Measurements from ENCODE around the gene BHLHA9.

Gene BHLHA9

DNA sequence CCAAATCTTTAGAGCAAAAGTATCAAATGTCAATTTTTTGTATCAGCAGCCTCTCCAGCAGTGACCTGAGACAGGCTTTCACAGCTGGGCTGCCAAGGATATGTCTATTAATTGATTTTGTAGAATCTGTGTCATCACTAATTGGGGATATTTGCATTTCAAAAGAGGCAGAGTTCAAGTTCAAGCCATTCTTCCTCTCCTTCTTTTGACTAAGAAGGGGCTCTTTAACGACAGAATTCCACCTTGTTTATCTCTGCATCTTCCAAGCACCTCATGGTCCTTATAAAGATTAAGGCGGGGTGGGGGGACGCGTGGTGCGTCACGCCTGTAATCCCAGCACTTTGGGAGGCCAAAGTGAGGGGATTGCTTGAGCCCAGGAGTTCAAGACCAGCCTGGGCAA is 15.2 kb upstream of the BHLHA9 start:
- no peak for DNase-seq (ENCODE audit: low read depth in 2 of 2)

GRCh38 chr17:1256699-1257098 is 13.5 kb upstream of the BHLHA9 start:
- DNase-seq (ENCODE audit: low read depth in 2 of 2): no peak

- no peak for DNase-seq (ENCODE audit: low read depth in 2 of 2)
These were observed 10.0 kb upstream of the BHLHA9 start for GRCh38 chr17:1260086-1260769.

DNA sequence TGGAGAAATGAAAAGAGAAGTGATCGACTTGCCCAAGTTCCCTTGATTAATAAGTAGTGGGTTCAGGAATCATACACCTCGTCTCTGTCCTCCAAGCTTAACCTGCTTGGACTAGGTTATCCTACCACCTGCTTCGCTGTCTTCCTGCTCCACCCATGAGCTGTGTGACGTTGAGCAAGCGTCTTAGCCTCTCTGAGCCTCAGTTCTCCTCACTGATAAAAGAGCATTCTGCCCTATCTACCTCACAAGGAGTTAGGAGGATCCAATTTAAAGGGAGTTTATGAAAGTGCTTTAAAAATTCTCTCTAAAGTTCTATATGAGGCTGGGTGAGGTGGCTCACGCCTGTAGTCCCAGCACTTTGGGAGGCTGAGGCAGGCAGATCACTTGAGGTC is 9.5 kb upstream of the BHLHA9 start:
- DNase-seq (ENCODE audit: low read depth in 2 of 2): no peak

- no peak for DNase-seq (ENCODE audit: low read depth in 2 of 2)
These were observed 6.0 kb upstream of the BHLHA9 start for GRCh38 chr17:1264196-1264595.

GRCh38 chr17:1267471-1267943 is 2.7 kb upstream of the BHLHA9 start:
- DNase-seq (ENCODE audit: low read depth in 2 of 2): no peak

- no peak for DNase-seq (ENCODE audit: low read depth in 2 of 2)
These were observed 783 bp downstream of the BHLHA9 start for GRCh38 chr17:1271030-1271423.

DNA sequence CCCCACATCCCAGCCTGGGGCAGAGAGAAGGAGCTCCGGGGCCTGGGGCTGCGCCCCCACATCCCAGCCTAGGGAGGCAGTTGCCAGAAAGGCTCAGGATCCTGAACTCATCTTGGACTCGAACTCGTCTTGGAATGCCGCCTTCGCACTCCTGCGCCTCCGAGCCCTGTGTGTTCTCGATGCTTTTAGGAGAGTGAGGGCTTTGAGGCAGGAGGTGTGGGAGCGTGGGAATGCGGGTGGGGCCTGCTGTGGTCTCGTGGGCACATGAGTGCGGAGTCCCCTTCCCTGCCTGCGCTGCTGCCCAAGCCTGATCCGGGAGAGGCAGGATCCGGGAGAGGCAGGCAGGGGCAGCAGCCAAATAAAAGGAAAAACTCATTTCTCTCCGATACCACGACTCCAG is 1.2 kb downstream of the BHLHA9 start:
- no peak for DNase-seq (ENCODE audit: low read depth in 2 of 2)

DNA sequence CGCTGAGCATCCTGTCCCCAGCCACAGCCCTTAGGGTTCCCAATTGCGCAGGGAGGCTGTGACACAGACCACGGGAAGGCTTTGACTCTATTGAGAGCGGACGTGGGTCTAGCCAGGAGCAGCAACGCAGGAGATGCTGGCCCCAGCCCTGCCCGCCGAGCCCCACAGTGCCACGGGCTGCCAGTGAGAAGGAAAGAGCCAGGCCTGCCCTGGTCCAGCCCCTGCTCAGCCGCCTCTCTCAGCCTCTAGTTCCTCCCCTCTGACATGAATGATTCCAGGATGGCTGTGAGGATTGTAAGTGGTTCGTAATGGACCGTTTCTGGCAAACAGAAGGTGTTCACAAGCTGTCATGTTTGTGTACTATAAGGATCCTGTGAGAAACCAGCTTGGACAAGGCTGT is 2.5 kb downstream of the BHLHA9 start:
- DNase-seq (ENCODE audit: low read depth in 2 of 2): no peak

GRCh38 chr17:1273492-1274244 is 3.4 kb downstream of the BHLHA9 start:
- no peak for DNase-seq (ENCODE audit: low read depth in 2 of 2)

DNA sequence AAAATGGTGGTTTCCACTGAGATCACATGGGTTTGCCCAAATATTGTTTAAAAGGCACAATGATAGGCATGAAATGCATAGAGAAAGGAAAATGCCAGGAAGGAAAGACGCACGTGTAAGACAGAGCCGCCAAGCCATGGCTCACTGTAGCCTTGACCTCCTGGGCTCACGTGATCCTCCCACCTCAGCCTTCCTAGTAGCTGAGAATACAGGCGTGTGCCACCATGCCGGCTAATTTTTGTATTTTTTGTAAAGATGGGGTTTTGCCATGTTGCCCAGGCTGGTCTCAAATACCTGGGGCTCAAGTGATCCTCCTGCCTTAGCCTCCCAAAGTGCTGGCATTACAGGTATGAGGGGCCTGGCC is 4.0 kb downstream of the BHLHA9 start:
- no peak for DNase-seq (ENCODE audit: low read depth in 2 of 2)

DNA sequence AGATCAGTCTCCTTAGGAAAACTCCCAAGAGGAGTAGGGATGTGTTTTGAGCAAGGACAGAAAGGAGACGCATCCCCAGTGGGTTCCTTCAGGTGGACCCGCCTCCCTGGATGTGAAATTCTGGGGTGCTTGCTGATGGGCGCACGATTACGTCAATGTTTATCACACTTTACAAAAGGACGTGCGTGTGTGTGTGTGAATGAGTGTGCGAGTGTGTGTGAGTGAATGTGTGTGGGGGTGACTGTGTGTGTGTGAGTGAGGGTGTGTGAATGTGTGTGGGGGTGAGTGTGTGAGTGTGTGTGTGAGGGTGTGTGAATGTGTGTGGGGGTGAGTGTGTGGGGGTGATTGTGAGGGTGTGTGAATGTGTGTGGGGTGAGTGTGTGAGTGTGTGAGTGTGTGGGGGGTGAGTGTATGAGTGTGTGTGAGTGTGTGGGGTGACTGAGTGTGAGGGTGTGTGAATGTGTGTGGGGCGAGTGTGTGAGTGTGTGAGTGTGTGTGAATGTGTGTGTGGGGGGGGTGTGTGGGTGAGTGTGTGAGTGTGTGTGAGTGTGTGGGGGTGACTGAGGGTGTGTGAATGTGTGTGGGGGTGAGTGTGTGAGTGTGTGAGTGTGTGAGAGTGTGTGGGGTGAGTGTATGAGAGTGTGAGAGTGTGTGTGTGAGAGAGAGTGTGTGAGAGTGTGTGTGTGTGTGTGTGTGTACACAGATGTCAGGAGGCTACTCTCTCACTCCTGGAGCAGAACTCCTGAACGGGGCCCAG is 5.1 kb downstream of the BHLHA9 start:
- DNase-seq (ENCODE audit: low read depth in 2 of 2): no peak

- DNase-seq (ENCODE audit: low read depth in 2 of 2): no peak
These were observed 5.9 kb downstream of the BHLHA9 start for GRCh38 chr17:1275962-1276736.

GRCh38 chr17:1280652-1281051 is 10.4 kb downstream of the BHLHA9 start:
- DNase-seq (ENCODE audit: low read depth in 2 of 2): no peak

DNA sequence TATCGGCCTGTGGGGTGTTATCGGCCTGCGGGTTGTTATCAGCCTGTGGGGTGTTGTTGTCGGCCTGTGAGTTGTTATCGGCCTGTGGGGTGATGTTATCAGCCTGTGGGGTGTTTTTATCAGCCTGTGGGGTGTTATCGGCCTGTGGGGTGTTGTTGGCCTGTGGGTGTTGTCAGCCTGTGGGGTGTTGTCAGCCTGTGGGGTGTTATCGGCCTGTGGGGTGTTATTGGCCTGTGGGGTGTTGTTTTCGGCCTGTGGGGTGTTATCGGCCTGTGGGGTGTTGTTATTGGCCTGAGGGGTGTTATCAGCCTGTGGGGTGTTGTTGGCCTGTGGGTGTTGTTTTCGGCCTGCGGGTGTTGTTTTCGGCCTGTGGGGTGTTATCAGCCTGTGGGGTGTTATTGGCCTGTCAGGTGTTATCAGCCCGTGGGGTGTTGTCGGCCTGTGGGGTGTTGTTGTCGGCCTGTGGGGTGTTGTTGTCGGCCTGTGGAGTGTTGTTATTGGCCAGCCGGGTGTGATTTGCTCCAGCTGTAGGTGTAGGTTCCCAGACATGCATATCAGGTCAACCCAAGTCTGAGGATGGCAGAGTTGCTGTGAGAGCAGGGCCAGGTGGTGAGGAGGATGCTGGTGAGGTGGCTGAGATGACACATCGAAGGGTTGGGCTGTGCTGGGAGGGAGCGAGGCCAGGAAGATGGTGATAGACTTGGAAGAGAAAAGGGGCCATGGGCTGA is 16.3 kb downstream of the BHLHA9 start:
- no peak for DNase-seq (ENCODE audit: low read depth in 2 of 2)

- DNase-seq (ENCODE audit: low read depth in 2 of 2): no peak
These were observed 19.5 kb downstream of the BHLHA9 start for GRCh38 chr17:1289695-1290094.

GRCh38 chr17:1290676-1291075 is 20.4 kb downstream of the BHLHA9 start:
- no peak for DNase-seq (ENCODE audit: low read depth in 2 of 2)

- DNase-seq (ENCODE audit: low read depth in 2 of 2): no peak
These were observed 24.0 kb downstream of the BHLHA9 start for GRCh38 chr17:1294157-1294717.

DNA sequence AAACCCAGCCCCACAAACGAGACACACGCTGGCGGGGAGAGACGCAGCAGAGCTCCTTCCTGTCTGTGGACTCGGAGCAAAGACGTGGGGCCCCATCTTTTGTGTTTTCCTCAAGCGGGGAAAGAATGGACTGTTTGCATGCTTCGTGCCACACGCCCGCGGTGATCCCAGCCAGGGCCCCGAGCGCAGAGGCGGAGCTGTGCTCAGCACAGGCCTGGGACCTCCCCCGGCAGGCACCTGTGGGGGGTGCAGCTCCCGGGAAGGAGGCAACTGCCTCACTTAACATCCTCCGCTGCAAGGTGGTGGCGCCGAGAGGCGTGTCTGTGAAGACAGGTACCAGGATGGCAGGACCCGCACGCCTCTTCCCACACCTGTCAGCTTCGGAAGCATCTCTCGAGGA is 28.4 kb downstream of the BHLHA9 start:
- DNase-seq (ENCODE audit: low read depth in 2 of 2): no peak

DNA sequence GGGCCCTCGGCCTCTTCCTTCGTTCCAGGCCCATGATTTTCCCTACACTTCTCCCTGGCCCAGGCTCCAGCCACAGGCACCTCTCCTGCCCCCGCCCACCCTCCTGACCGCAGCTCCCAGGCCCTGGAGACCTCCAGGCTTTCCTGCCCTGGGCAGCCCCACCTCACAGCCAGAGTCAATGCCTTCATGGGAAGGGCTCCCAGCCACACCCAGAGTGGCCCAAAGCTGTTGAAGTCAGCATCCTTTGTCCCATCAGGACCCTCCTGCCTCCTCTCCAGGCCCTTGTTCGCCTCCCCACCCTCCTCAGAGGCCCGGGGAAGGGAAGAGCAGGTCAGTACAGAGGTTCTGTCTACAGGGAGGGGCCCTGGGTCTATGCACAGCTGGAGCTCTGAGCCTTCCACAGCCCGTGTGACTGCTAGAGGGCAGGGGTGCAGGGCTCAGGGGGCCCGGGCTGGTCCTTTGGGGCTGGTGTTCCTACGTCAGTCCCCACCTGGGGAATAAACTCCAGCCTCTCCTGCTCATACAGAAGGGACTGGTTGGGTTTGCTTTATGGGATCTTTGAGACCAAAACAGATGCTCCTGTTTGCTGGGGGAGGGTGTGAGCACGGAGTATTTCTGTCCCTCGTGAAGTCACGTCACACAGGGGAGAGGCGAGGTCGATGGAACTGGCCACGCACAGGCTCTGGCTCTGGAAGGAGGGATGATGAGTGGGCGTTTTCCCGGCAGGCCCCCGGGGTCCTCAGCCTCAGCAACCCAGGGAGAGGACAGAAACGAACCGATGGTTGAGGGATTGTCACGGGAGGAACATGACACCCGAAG is 29.5 kb downstream of the BHLHA9 start:
- no peak for DNase-seq (ENCODE audit: low read depth in 2 of 2)

Measured in fibroblast of skin of left quadriceps (primary cell).